Islet precursor cell (in vitro differentiated cells): ENCODE results near the gene TCF7.

Experiments
- DNase-seq: peaks from one replicate; pipeline ENCODE4 v3.0.0-alpha.2; 2018

TCF7 gene

GRCh38 chr5:134114886-134115805, 665 bp downstream of the TCF7 start:
- DNase-seq: peak; percentile 88

DNA sequence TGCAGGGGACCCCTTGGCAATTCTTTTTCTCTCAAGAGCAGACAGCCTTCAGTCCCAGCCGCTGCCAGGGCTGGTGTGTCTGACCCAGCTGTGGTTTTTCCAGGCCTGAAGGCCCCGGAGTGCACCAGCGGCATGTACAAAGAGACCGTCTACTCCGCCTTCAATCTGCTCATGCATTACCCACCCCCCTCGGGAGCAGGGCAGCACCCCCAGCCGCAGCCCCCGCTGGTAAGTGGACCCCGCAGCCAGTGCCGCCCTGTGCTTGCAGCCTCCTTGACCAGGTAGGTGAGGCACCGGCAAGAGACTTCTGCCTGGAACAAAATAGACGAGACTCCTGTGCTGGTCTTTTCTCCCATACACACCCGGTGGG, 1.3 kb downstream of the TCF7 start:
- no peak for DNase-seq

DNA sequence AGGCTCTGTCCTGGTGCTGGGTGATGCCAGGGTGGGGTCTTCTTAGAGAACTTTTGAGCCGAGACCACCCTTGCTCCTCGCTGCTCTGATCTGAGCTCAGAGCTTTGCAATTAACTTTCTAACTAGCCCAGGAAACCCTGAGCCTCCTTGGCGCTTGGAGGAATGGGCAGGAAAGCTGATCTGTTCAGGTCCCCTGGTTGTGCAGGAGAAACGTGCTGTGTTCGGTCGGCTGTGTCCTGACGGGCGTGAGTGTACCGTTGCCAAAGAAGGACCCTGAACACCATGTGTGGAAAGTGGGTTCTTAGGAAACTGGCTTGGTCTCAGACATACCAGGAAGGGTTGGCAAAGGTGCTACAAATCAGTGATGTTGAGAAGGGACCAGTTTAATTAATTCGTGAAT, 1.8 kb downstream of the TCF7 start:
- no peak for DNase-seq

DNA sequence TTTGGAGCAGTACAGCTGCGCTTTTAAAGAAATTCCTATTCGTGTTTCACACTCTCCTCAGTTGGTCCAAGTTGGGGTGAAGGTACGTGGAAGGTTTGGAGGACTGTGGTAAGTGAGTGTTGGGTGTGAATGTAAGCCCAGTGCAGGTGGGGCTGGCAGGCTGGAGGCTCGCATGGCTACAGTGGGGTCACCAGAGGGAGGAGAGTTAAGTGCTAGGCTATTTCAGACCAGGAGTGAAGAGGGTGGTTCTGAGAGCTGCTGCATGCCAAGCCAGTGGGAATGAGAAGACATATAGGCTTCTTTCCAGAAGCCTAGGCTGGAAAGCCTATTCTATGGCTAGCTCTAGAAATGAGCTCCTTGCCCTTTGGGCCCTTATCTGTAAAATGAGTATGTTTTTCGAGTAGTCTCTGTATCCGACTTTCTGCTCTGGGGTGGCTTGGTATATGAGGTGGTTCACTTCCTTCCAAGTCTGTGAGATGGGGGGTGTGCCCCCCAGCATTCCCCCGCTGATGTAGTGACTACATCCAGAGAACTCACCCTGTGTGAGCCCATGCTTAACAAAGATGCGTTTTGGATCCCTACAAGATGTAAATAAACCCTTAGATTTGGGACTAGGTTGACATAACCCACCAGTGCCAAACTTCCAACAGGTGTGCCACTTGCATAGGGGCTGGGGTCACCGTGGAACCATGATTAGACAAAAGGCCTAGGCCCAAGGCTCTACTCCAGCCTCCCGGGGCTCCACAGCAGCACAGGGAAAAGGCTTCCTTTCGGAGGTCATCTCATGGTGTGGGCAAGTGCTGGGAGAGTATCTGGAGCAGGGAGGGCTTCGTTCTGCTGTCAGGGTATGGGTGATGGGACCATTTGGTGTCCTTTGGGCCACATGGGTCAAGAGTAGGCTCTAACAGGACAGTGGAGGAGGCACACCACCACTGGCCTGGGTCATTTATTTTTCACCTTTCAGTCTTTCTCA, 2.6 kb downstream of the TCF7 start:
- no peak for DNase-seq

DNA sequence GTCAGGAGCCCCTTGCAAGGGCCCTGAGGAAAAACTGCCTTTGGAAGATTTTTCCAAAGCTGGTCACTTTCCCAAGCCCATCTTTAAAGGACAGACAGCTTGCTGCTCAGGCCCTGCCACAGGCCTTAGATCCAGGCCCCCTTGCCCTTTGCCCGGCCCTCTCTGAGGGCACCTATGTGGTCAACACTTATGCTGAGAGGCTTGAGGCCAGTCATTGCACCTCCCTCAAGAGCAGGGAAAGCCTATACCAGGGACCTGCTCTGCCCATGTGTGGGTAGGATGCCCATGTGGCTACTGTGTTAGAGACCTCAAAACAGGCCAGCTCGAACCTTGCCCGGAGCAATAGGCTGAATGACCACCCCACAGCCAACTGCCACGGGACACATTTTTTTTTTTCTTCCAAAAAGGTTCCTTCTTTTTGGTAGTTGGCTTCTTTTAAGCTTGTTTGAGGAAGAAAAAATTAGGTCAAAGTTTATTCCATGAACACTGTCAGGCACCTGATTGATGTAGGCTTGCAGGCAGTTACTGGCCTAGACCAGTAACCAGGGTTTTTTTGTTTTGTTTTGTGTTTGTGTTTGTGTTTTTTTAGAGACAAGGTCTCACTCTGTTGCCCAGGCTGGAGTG, 3.8 kb downstream of the TCF7 start:
- no peak for DNase-seq

DNA sequence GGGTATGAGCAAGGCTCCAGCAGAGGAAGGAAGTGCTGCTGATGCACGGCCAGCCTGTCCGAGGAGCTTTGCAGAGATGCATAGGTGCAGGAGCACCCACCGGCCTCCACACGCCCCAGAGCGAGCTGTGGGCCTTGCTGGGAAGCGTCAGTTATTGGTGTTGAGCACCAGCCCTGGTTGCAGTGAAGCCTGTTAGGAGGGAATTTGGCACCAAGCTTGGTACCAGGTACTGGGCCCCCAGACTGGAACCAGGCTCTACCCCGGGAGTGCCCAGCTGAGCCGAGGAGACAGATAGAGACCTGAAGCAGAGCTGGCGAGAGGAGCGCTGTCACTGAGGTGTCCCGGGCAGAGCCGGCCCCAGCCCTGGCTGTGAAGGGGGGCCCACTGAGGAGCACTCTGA, 5.2 kb downstream of the TCF7 start:
- no peak for DNase-seq

DNA sequence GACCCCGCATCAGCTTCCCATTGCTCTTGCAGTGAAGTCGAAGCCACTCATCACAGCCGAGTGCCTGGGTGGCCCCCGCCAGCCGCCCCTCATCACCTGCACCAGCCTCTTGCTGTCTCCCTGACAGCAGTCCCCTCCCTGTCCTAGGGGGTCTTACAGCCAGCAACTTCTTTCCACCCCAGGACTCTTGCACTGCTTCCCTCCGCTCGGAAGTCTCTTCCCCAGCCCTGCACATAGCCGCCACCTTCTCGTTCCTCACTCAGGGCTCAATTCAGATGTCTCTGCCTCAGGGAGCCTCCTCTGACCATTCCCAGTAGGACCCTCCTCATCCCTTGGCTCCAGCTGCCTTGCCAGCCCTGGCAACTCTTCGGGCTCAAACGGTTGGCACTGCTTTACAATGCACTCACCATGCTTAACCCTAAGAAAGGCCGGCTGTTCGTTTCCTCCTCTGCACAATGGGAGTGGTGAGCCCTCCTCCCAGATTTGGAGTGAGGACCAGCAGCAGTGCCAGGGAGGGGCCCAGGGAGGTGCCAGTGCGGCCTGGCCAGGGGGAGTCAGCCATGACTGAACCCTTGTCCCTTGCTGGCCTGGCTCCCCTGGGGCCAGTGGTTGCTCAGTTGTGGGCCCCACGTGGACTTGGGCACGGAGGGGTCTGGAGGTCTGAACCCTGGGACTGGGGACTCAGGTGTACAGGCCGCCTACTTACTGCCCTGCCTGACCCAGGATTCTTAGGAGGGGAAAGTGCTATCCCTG, 6.1 kb downstream of the TCF7 start:
- no peak for DNase-seq

GRCh38 chr5:134122530-134122929, 8.0 kb downstream of the TCF7 start:
- no peak for DNase-seq

DNA sequence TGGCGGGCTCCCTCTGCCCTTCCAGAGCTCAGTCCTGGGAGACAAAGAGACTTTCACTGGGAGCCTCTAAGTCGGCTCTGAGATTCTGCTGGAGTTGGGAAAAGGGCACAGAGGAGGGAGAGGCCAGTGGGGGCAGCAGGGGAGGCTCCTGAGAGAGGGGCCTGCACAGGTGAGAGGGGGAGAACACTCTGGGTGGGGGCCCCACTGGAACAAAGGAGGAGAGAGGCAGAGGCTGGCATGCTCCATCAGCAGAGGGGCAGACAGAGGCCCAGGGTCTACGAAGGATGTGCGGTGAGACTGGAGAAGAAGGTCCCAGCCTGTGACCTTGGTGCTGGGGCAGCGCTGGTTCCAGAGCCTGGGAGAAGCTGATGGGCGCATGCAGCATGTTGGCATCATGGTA, 8.9 kb downstream of the TCF7 start:
- no peak for DNase-seq

DNA sequence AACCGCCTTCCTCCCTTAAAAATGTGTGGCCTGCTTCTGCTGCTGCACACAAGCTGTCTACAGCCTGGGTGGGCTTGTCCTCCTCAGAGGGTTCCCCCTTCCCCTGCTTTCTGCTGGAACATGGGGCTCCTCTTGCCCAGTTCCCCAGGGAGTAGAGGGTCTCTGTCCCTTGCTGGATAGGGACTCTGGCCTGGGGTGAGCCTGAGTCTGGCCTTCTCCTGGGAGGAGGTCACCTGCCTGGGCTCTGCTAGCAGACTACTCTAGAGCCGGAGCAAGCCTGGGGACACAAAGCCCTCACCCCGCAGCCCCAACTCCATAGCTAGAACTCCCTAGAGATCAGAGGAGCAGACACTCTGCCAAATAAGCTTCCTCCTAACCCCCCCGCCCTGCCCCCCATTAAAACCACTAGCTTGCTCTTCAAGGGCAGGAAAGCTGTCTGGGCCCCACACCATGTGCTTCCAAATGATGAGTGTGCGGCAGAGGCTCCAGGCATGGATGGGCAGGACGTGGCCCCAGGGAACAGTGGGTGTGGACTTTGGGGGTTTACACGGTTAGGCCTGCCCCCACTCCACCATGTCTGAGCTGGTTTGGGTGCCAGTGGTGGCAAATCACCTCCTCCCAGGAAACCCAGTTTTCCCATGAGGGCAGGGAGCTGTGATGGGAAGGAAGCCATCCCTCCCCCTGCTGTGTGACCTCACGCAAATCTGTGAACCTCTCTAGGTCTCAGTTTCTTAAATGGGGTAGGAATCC, 10.0 kb downstream of the TCF7 start:
- DNase-seq: no peak

DNA sequence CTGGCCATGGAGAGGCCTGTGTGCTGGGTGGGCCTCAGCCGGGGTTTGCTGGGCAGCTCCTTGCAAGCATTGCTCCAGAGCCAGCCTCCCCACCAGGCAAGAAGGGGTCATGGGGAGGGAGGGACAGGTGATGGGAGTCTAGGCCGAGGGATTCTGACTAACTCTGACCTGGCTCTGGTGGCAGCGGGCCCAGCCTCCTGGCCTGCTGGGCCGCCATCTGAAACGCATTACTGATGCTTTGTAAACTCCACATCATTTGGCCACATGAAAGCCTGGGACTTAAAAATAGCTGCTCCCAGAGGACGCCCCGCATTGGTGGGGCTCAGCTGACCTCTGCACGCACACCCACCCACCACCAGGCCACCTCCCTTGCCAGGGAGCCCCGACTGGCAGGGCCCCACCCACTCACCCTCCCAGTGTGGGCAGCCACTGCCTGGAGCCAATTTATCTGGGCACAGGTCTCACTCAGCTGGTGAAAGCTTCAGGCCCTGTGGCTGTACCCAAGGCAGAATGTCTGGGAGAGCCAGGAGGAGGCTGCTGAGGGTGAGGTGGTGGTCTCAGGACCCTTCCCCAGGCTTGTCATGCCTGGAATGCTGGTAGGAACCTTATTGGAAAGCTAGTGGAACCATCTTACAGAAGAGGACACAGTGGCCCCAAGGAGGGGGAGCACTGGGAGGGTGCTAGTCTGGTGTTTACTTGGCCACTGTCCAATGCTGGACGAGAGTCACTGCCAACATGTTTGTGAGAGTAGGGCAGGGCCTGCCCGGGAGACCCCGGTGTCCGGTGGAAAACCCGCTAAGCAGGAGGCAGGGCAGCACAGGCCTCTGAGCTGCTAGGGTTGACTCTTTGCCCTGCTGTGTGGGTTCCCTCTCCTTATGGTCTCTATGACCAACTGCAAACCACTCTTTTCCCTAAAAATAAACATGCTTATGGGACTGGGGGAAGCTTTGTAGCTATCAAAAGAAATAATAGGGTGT, 10.8 kb downstream of the TCF7 start:
- DNase-seq: no peak

- no peak for DNase-seq
Measured at GRCh38 chr5:134127376-134127861, 12.9 kb downstream of the TCF7 start.

GRCh38 chr5:134127988-134128647, 13.6 kb downstream of the TCF7 start:
- DNase-seq: no peak

GRCh38 chr5:134128648-134128995, 14.1 kb downstream of the TCF7 start:
- no peak for DNase-seq

- DNase-seq: no peak
Measured at GRCh38 chr5:134129411-134130238, 15.1 kb downstream of the TCF7 start.

- no peak for DNase-seq
Measured at GRCh38 chr5:134130239-134130945, 15.9 kb downstream of the TCF7 start.

GRCh38 chr5:134131165-134131564, 16.7 kb downstream of the TCF7 start:
- no peak for DNase-seq
